Activated T-cell treated with anti-CD3 and anti-CD28 coated beads, Interleukin-2, amount 50 U/mL, for 1 hour (primary cell): ENCODE results near the gene ENTHD1.
"Not testable (repeated sequence)": the region's sequence is repeated elsewhere in the genome, so short reads cannot be mapped to it uniquely, and the experiment has no call there.

Experiments
- DNase-seq: peaks from one replicate; pipeline ENCODE4 v3.0.0-alpha.2; 2020

Gene ENTHD1

DNA sequence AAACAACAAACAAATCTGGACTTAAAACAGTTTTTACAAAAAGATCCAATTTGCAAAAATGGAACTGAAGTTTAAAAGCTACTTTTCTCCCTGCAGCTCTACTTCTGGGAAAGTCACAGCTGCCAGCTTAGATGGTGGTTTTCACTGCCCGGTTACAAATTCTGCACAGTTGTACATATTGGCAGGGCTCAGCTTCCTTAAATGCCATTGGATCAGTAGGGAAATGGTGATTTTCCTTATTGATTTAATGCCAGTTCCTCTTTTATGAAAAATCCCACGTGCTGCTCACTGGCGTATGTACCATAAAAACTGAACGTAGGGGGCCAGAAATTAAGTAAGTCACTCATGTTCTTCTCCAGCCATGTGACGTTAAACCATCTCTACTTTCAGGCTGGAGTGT is 30.1 kb upstream of the ENTHD1 start:
- DNase-seq: no peak

DNA sequence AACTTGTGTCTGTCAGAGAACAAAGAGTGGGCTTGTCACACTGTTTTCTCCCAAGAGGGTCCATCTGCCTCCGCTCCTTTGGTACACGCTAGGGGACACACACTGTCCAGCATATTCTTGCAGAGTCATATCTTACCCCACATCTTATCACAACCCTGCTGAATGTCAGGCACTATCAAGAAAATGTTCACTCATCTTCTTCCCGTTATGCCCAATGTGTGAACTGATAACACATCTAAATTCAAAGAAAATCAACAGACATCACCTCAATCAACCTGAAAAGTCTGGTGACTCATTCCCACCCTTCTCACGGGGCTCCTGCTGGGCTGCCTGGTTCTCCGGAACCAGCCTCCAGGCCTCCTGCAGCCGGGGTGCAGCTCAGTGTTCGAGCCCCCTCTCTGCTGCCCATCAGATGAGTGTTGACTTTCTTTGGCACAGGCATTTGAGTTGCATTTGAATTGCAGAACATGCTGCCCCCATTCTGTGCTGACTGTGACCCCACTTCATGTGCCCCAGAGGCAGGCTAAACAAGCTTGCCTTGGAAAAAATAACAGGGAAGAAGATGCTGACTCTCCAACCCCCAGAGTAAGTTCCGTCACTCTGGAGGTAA is 26.7 kb upstream of the ENTHD1 start:
- DNase-seq: peak; percentile 69

DNA sequence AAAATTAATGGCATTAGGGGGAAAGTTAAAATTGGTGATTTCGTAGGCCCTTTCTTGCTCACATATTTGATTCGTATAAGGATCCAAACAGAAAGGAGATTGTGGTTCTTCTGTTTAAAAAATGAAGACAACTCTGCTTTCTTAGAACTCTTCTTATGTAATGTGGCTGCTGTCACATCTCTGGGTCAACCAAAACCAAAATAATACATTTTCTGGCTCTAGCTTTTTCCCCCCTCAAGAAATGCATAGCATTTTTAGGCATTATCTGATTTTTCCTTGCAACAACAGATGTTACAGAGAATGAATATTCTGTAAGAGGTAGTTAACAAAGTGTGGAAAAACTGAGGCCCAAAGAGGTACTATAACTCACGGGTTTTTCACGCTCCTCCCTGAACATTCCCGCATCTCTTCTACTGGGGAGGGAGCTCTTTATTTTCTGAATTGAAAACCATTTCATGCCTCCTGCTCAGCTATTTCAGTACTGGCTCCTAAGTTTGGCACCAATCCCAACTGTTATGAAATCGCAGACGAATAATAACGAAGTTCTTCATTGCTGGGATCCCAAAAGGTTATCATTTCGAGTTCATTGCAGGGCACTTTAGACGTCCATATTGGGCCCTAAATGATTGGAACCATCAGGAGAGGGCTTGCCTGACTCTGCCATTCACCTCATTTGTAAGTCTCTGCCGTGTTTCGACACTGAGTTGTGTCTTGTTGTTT is 24.4 kb upstream of the ENTHD1 start:
- no peak for DNase-seq

DNA sequence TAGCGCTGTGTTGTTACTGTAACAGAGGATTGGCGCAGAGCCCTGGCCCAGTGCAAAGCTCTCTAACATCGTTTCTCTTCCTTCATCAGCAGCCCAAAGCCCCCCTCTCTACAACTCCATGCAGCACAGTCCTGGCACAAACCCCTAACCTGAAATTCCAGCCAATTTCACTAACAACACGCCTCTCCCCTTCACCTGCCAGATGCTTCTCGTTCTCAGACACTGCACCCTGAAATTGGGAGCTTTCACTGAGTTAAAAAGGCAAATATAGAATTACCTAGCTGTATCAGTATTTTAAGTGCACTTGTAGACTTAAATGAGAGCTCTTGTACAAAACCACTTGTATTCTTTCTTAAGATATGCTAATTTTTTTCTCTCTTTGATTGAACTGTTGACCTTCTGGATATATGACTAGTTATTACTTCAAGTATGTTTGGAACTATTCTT is 23.7 kb upstream of the ENTHD1 start:
- DNase-seq: no peak

DNA sequence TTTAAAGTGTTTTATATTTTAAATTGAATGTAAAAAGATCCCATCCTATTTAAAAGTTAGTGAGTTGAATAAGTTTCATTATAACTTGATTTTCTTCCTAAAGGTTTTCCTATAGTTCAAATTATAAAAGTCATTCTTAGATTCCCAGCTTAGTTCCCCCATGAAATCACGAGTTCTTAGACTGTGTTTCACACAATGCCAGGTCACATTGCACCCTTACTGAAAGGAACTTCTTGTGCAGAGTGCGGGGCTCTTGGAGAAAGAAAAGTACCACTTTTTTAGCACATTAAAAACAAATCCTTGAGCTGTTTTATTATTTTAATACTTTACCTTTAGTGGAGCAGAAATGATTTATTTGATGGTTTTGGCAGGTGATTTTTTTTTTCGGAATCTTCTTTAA is 22.9 kb upstream of the ENTHD1 start:
- no peak for DNase-seq

DNA sequence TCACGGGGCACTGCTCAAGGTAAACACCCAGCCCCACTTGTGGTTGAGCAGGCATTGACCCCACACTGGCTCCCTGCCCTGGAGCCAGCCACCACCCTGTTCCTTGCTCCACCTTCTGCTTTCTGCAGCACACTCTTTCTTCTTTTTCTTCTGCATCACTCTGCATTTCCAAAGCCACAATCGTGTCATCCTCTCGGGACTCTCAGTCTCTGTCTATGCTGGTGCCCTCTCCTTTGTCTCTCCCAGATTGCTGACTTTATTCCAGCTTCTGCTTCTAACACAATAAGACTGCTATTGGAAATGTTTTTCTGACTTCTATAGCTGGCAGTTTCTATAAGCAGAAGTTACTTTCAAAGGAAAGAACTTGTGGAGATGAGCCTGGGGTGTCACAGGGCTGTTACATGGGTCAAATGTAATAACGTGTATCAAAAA is 21.8 kb upstream of the ENTHD1 start:
- no peak for DNase-seq

DNA sequence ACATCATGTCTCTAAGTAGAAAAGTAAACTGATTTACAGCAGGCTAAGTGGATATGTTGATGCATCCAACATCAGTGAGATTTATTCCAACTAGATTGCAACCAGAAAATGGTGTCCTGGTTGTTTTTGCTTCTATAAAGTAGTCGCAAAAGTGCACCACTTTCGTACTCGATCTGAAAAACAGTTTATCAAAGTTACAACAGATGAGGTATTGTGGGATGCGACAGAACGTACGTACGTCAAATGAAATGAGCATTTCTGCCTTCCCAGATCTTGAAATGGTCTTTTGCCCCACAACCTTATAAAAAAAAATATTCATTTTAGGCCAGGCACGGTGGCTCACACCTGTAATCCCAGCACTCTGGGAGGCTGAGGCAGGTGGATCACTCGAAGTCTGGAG is 21.0 kb upstream of the ENTHD1 start:
- no peak for DNase-seq

DNA sequence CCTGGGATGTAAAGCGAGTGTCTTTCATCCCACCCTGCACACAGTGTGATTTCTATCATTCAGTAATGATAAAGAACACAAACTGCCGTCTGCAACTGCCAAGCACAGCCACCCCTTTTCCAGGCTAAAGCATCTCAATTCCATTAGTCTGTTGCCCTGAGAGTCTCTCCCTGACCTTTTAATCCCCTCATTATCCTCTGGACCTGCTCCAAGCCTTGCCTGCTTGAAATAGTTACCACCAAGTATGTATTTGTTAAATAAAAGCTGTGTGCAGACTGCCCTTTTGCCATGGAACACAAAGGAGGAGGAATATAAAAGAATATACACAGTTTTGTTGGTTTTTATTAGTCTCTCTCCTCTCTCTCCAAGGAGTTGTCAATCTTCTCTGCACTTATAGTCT is 20.3 kb upstream of the ENTHD1 start:
- DNase-seq: no peak

DNA sequence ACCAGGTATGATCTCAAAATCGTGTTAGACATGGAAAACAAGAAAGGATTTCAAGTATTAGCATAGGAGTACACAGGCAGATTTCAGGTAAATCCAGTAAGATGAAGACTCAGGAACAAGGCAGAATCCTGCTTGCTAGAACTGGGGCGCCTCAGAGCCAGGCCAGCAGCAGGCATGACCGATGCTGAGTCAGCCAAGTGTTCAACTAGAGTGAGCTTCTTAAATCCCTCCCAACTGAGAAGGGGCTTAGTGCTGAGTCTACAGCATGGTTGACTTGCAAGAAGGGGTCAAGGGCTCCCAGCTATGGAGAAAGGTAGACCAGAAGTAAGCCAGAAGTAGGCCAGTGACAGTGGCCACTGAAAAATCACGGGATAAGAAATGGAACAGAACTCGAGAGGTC is 19.8 kb upstream of the ENTHD1 start:
- no peak for DNase-seq

DNA sequence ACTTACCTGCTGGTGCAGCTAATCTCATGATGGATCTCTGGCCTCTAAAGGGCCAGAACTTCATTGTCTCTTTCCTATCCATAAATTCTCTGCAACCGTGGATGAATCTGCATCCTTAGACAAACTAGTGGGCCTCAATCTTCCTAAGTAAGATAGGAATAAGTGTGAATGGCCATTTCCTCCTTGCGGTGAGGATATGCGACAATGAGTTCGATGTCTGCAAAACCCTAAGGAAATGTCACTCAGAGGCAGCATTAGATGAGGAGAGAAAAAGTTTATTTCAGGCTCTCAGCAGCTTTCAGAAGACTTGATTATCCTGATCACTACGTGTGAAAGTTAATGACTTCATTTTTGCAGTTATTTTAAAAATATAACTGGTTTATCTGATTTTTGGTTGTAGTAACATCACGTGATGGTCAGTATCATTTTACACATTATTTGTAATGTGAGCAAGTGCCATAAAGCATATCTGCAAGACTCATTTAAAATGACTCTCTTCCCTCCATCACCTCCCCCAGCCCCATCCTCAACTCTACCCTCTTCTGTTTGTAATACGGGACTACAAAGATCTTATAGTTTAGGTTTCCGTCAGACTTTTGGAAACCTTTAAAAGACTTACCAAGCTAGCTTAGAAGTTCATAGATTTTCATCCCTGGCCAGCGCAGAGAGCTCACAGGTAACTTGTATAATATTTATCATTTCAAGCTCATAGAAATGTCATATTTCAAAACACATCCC is 17.5 kb upstream of the ENTHD1 start:
- no peak for DNase-seq

DNA sequence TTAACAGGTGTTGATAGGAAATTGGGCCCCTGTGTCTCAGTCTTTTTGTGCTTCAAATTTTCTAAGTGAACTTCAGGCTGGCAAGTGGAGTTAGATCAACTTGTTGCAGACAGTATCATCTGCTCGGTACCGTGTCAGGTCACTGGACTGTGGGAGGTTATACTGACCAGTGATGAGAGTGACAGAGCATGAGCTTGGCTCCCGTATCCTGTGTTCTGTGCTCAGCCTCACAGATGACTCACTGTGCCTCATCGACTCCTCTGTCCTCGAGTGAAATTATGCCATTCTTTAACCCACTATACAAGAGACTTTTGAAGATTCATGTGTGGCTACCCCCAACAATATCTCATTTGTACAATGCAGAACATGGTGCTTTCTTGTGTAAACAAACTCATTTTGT is 15.2 kb upstream of the ENTHD1 start:
- no peak for DNase-seq

DNA sequence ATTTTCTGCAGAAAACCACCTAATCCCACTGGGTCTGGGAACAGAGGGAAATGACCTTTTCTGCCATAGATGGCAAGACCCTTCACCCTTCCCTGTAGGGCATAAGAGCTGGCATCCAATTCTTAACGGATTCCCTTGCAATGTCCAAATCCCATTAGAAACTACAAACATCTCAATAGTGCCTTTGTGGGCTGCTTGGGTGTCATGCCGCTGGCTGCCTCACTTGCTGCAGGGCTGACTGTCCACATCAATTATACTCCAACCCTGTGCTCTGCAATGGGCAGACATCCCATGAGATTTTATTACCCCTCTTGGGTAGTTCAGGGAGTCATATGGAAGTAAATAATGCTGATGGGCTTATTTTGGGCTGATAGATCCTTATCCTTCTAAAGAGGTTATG is 14.6 kb upstream of the ENTHD1 start:
- no peak for DNase-seq

DNA sequence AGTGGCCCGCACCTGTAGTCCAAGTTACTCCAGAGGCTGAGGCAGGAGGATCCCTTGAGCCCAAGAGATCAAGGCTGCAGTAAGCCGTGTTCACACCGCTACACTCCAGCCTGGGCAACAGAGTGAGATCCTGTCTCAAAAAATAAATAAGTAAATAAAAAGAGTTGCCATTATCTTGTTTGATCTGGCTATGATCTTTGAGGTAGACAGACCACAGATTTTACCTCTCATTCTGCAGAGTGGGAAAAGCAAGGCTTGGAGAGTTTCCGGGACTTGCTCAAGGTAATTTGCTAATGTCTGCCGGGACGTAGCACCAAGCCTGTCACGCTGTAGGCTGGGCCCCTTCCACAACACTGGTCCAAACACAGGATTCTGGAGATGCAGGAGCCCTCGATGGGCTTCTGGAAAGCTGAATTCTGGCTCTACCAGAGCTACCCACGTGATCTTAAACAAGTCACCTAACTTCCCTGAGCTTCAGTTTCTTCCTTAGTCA is 14.1 kb upstream of the ENTHD1 start:
- DNase-seq: peak; percentile 45

DNA sequence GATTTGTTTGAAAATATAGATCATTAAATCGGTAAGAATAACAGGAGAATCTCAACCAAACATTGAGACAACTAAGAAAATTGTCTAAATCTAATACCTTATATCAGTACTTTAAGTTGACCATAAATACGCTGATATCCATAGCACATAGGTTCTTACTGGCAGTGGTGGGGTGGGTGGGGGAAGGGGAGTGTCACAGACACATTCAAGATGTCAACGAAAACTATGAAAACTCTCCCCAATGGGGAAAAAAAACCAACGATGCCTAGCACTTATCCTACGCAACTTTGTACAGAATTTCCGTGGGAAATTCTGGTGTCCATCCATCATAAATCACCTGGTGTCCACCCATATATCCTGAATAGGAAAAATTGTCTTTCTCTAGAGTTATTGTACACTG is 13.5 kb upstream of the ENTHD1 start:
- no peak for DNase-seq

DNA sequence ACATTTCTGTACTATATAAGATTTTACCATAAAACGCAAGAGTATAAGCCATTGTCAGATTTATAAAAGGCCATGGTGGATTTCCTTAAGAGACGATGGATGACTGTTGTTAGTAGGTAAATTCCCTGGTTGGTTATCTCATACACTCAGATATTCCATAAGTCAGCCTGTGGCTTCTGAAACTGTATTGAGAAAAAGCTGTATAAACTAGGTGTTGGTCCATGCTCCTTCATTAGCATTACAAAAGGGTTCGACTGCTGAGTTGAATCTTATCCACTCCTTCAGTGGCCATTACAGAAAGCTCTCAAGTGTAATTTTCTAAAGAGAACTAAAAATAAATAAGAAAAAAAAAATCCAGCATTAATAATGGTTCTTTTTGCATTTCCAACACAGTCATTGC is 12.6 kb upstream of the ENTHD1 start:
- DNase-seq: no peak

DNA sequence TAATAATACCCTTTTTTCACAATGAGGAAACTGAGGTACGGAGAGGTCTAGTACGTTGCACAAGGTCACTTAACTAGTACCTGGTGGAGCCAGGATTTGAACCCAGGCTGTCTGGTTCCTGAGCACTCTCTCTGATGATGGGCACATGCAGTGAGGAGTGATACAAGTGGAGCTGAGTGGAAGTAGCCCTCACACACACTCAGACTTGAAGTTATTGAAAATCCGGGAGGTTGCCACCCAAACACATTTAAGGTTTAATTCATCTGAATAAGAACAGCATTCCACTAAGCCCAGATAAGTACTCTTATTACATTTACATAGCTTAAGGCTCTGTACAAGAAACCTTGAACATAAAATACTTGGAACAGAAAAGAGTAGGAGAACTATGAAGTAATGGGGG is 12.1 kb upstream of the ENTHD1 start:
- DNase-seq: no peak

DNA sequence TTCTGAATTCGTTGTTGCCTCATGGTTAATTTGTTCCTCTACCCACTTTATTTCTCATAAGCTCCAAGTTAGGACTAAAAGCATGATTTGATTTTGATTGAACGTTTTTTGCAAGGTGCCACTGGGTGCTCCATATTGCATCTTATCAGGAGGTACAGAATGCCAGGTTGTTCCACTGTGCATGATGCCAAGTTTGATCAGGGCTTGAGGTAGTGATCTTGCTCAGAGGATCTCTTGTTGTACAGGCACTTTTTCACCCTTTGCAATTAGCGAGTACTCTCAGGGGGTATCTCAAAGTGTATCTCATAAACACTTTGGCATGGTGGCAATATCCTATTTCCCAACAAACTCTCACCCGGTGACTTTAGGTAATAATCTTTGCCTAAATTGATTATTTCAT is 11.3 kb upstream of the ENTHD1 start:
- DNase-seq: no peak

DNA sequence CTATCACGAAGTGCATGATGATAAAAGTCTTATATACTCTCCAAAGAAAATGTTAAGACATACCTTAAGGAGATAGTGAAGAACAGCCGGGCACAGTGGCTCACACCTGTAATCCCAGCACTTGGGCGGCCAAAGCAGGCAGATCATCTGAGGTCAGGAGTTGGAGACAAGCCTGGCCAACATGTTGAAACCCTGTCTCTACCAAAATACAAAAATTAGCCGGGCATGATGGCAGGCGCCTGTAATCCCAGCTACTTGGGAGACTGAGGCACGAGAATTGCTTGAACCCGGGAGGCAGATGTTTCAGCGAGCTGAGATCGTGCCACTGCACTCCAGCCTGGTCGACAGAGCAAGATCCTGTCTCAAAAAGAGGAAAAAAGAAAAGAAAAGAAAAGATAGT is 10.5 kb upstream of the ENTHD1 start:
- not testable (repeated sequence) for DNase-seq

DNA sequence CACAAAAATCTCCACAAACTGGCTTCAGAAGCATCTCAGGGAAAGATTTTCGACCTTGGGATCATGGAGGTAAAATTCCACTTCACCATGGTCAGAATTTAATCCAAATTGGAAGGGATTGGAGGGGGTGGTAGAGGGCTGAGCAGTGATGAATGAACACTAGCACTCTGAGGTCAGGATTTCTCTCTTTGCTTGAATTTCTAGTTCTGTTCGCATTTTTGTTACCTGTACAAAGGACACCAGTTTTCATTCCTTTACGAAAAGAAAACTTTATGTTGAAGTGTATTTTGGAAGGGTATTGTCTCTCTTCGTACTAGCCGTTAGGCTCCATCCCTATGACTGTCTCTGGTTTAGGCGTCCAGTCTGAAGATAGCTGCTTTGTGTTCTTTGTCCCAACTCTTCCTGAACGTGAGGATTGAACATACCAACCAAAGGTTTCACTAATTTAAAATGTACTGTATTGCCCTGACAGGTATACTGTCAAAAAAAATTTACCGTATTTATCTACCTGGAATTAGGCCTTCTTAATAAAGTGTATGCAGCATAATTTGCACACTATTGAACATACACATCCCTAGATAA is 8.1 kb upstream of the ENTHD1 start:
- no peak for DNase-seq

DNA sequence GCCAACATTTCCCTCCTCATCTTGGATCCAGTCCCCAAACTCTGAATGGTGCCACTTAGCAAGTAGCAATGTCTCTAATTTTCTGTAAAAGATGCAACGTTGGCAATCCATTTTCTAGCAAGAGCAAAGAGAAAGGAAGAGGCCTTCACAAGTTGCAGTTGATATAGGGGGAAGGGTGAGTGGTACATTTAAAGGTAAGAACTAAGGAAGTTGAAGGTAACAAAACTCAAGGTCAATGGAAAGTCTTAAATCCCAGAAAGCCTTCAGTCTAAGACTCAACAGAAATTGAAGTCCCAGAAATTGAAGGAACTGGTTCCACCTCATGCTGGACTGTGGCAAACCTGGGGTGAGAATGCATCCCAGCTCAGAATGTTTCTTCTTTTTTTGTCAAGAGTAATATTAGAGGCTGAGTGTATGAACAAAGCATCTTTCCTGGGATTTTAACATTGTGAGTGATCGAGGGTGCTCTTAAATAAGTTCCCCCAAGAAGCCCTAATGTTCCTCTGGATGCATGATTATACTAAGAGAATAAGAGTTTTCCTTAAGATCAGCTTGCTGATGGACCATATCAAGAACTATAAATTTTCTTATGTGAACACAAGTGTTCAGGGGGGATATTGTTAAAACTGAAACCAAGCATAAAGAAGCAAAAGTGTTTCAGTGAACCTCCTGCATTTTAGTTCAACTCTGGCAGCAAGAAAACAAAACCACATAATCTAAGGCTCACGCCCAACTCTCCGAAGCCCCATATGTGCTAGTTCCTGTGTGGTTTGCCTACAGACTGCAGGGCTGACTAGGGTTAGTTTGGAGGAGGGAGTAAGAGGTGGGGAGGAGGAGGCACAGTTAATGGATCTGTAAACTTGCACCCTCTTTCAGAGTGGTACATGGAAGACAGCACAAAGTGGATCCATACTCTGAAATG is 7.0 kb upstream of the ENTHD1 start, which contains the start of gene GRAP2:
GRAP2 (plus strand) TSS at position 779 of the 922 bp plus-strand sequence. CDS start 46,023 bp downstream, outside the sequence.
- DNase-seq: peak; percentile 62

DNA sequence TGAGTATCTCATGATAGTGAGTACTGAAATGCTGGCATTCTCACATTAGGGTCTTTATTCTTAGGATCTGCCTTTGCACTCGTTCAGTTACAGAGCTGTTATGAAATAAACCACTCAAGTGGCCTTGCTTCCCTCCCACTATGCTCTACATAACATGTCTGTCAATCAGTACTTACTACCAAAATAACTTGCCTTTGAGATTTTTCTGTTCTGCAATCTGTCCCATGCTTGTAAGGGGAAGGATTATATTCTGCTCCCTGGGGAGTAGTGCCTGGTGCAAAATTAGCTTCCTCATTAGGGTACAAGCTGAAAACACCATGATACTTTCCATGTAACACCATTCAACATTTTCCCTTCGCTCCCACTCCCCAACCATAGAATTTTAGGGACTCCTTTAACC is 5.4 kb upstream of the ENTHD1 start:
- DNase-seq: no peak

DNA sequence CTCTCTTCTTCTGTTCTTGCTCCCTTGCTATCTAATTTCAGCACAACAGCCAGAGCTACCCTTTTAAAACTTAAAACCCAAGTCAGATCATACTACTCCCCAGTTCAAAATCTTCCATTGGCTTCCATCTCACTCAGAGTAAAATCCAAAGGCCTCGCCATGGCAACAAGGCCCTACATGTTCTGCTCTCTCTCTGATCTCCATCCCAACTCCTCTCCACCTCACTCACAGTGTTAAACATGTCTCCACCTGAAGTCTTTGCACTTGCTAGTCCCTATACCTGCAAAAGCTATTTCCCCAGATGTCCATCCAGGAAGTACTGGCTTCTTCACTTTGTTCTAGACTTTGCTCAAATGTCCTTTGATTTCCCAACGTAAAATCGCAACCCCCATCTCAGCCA is 4.3 kb upstream of the ENTHD1 start:
- no peak for DNase-seq
